GM21737 (cell line): ENCODE data around the gene MBNL2.

Experiments used
- ATAC-seq: cut with Tn5 transposase; IDR thresholded peaks from one replicate; pipeline ENCODE4 v1.9.1; 2021; ENCODE audit warnings: mild to moderate bottlenecking, moderate library complexity; ENCODE audit not compliant: unreplicated experiment

Gene MBNL2

GRCh38 chr13:97233499-97233898, 11.4 kb downstream of the MBNL2 start:
- no peak for ATAC-seq

DNA sequence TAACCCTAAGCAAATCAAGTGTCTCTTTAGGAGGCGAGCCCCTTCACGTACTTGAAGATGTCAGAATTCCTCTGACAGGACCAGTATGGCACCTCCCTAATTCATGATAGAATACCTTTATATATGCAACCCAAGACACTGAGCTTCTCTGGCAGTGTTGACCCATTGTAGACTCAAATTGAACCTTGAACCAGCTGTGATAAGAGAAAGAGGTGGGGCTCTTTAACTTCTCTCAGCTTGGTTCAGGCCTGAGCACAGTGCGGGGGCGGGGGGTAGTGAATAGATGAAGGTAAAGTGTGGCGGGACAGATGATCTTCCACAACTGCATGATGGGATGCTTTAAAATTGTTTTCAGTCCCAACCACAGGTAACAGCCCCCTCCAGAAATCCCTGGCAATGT, 12.1 kb downstream of the MBNL2 start:
- no peak for ATAC-seq

DNA sequence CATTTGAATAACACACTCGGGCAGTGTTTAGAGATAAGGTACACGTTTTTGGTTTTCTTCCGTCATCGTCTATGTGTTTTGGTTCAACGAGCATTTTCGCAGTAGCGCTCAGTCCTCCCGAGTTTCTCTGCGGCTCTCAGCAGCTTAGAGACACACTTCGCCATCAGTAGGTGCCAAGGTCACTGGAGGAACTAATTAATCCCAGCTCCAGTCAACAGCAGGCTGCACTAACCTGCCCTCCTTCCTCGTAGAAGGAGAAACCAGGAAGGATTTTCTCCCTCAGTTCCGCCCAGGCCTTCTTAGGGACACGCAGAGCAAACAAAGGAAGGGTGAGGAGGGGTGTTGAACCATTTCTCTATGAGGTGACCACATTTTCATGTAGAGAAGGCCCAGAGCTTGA, 12.6 kb downstream of the MBNL2 start:
- no peak for ATAC-seq

DNA sequence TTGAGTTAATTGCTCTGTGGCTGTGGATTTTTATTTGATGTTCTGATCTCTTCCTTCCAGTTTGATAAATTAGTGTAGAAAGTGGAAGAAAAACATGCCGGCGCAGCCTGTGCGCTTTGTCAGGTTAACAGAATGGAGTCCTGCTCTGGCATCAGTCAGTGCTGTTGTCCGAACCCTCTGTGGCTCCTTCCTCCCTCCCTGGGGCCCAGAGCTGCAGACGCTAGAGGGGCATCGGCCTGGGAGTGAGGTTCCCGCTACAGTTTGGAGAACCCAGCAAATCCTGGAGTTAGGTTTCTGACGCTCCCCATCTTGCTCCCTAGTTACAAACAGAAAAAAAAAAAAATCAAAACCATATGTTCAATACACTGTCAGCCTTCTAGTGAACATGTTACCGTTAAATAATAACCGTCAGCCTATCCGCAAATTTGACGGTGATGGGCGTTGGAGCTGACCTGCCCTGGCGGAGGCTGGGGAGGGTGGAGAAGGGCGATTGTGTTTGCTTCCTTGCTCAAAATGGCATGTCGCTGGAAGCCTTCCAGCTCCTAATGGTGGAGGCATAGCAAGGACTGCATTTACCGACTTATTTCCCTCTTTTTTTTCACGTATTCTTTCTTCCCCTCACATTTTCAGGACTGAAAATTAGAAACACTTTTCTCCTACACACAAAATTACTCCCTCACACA, 13.6 kb downstream of the MBNL2 start:
- ATAC-seq: no peak

GRCh38 chr13:97237388-97237787, 15.3 kb downstream of the MBNL2 start:
- ATAC-seq: no peak

DNA sequence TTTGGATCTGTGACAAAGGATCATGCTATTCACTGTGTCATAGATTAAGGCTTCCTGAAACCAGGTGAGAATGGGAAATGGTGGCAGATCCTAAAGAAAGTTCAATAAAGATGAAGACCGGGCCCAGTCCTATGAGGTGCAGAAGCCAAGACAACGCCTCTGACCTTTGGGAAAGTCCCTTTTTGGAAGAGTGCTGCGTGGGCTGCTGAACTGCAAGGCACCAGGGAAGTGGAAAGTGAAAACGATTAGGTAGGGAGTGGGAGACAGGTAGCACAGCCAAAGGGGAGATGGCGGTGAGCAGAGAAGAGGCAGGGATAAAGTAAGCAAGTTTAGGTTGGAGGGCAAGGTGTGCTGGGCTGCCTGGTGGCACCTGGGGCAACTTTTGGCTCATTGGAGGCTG, 16.3 kb downstream of the MBNL2 start:
- ATAC-seq: no peak

DNA sequence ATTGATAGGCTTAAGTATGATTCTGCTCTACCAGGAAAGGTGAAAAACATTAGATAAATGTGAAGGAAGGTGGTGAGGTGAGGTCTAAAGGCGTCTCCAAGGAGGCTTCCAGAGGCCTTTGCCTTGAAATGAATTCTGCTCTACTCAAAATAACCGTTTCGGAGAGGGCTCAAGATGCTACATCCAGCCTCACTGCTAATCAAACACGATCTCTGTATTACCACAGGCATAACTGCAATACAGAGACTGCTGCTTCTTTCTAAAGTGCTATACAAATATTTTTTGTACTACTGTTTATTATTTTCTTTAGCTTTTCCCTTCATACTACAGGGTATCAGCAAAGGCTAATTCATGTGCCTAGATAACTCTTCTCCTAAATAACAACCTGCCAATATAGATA, 16.8 kb downstream of the MBNL2 start:
- no peak for ATAC-seq

DNA sequence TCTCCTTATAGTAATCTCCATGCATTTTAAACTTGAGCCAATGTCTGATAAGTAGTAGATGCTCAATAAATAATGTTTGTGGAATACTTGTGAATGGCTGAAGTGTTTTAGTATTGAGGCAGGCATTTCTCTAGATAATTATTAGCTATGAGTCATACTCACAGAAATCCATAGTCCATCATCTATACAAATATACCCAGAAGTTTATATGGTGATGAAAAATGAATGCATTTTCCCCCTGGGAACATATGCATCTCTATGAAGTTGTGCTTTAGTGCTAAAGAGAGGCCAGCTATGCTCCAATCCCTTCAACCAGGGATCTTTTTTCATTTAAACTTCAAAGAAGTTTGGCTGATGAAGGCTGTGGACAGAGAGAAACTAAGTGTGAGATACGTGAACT, 17.2 kb downstream of the MBNL2 start:
- no peak for ATAC-seq

- ATAC-seq: no peak
Measured at GRCh38 chr13:97239943-97240787, 18.0 kb downstream of the MBNL2 start.

- ATAC-seq: no peak
Measured at GRCh38 chr13:97240788-97241734, 18.9 kb downstream of the MBNL2 start.

GRCh38 chr13:97241761-97242160, 19.6 kb downstream of the MBNL2 start:
- no peak for ATAC-seq

DNA sequence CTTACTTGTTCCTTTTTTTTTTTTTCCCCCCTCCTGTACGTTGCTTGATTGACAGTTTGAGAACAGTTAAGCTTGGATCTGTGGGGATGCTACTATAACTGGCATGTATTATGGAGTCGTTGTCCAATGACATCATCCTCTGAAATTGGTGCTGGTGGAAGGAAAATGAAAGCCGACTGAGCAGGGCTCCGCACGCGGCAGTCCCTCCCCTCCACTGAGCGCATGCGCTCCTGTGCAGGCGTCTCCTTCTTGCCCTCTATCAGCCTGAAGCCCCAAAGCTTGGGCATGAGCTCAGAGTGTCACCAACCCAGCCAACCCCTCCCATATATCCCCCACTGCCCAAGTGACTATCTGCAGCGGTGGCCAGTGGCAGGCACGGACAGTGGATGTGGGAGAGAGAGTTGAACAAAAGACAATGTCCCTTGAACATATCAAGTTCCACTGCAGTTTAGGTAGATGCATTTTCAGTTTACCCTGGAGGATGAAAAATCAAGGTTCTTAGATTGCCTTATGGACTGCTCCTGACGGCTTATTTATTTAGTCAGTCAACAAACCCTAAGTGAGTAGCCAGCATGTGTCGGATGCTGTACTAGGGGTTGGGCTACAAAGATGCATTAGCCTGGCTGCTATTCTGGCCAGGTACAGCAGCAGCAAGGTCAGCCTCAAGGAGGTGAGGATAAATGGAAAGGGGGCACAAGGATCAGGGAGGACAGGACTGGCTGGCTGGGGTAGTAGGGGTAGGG, 20.8 kb downstream of the MBNL2 start:
- no peak for ATAC-seq

DNA sequence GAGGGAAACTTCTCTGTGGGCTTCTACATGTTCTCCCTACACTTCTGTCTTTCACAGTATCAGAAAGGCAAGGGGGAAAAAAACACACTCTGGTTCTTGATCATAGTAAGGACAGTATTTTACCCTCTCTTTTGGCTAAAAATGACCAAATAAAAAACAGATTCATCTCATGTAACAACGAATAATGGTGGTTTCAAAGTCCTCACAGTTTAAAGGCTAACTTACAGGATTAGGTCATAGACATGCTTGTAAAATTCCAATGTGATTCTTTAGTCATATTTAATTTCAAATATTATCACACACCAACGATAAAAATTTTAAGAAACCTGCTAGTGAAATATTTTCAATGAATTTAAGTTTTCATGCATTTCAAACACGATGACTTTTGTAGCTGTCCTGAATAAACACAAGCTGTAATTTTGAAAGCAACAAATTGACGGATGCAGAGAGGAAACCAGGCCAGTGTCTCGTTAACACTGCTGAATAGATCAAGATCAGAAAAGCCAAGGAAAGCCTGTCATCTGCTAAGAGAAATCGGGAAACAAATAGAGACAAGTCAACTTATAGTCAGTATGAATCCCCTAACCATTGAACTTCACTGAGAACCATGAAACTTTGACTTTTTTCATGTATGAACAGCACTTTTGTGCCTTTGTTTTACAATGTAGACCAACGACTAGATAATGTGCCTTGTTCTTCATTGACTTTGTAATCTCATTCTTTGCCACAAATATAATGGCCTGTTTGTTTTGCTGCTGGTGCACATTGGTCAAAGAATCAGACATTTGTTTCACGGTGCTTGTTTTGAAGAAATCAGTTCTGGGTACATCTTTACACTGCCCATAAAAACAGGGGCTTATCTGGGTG, 22.0 kb downstream of the MBNL2 start:
- ATAC-seq: no peak

- no peak for ATAC-seq
Measured at GRCh38 chr13:97245011-97245410, 22.9 kb downstream of the MBNL2 start.

DNA sequence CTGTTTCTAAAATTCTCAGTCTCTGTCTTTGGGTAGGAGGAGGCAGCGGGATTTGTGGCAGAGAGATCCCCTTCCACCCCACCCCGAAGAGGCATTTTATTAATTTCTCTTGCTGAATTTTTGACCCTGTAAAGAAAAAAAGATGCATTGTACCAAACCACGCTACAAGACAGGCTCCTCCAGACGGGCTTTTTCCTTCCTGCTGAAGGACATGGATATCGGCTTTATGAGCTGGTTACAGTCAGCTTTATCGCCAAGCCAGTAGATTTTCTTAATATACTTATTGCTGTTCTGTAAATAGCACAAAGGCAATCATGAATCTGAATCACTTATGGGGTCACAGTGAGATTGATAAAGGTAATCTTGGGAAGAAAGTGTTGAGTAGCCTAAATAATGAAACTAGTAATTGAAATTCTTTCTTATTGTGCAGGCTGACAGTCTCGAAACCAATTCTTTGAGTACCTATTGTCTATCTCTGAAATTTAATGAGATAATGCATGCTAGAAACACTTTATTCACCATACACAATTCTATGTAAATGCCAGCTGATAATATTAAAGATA, 24.5 kb downstream of the MBNL2 start:
- no peak for ATAC-seq

DNA sequence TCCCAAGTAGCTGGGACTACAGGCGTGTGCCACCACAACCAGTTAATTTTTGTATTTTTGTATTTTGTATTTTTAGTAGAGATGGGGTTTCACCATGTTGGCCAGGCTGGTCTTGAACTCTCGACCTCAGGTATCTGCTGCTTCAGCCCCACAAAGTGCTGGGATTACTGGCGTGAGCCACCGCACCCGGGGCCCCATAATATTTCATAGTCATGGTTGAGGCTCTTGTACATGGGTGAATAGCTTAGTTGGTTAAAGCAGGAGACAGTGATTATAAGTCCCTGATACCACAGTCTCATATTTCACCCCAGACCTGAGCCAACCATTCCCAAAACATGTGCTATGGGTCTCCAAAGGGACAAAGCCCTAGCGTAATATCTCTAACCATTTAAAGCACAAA, 26.1 kb downstream of the MBNL2 start:
- no peak for ATAC-seq

DNA sequence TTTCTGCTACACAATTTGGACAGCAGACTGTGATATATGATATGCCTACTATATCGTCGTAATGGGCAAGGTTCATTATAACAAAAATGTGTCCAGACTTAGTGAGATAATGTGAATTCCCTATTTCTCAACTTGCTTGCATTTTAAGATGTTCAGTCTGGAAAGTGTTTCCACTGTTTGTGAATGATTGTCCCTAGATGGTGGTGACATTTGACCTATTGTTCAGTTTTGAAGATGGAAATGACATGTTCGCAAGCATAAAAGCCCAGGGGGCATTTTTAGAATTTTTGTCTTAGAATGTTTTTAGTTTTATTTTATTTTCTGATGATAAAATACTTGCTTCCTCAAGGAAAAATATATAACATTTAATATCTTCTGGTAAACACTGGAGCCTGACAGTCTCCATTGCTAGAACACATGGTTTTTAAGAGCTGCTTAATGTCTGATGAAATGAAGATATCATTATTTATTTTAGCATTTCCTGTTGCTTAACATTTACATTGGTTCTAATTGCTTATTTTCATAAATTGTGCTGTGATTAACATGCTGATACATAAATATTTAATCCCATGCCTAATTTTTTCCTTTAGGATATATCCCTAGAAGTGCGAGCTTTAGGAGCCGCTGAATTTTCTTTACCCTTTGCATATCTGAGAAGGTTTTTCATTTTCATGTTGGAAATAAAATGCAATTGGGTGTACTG, 27.1 kb downstream of the MBNL2 start:
- ATAC-seq: no peak

GRCh38 chr13:97249796-97250495, 27.8 kb downstream of the MBNL2 start:
- ATAC-seq: no peak
